GM12865 (cell line): ENCODE measurements around the gene STK39.

ENCODE experiments used
- DNase-seq: peaks from one replicate; pipeline ENCODE4 v3.0.0; 2010; ENCODE audit warnings: low read depth
- H3K4me3 ChIP-seq: 2 replicates; pipeline ENCODE4 v1.5.1; 2011; ENCODE audit warnings: mild to moderate bottlenecking, low read depth, low read length, control low read depth
- TF ChIP-seq, protein P1 (sequence below): IDR thresholded peaks from 2 replicates; pipeline ENCODE4 v1.5.1; 2011; ENCODE audit warnings: low read length, control low read depth, low read depth, inconsistent platforms; ENCODE audit not compliant: insufficient read depth; ENCODE audit errors: missing control alignments

The STK39 gene

GRCh38 chr2:167942366-167943081 lies 304.9 kb downstream of the STK39 start:
- no peak overlapping the region for H3K4me3 ChIP-seq
- no peak for DNase-seq
- TF ChIP-seq, protein P1, sequence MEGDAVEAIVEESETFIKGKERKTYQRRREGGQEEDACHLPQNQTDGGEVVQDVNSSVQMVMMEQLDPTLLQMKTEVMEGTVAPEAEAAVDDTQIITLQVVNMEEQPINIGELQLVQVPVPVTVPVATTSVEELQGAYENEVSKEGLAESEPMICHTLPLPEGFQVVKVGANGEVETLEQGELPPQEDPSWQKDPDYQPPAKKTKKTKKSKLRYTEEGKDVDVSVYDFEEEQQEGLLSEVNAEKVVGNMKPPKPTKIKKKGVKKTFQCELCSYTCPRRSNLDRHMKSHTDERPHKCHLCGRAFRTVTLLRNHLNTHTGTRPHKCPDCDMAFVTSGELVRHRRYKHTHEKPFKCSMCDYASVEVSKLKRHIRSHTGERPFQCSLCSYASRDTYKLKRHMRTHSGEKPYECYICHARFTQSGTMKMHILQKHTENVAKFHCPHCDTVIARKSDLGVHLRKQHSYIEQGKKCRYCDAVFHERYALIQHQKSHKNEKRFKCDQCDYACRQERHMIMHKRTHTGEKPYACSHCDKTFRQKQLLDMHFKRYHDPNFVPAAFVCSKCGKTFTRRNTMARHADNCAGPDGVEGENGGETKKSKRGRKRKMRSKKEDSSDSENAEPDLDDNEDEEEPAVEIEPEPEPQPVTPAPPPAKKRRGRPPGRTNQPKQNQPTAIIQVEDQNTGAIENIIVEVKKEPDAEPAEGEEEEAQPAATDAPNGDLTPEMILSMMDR = no peak

DNA sequence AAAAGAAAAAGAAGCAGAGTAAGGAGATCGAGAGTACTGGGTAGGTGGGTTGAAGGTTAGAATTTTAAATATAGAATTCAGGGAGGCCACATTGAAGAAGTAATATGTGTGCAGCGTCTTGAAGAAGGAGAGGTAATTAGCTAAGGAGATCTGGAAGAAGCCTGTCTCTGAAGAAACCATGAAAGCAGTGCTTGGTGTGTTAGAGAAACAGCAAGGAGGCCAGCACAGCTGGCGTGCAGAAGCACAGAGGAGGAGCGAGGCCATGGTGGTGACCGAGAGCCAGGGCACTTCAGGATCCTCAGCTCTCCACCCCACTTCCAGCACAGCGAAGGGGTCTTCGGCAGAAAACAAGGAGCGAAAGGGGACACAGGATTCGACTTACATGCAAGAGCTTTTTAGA lies 305.8 kb downstream of the STK39 start:
- no peak overlapping the region for H3K4me3 ChIP-seq
- TF ChIP-seq, protein P1 = no peak
- no peak for DNase-seq

GRCh38 chr2:167940734-167941507 lies 306.5 kb downstream of the STK39 start:
- TF ChIP-seq, protein P1 = no peak
- H3K4me3 ChIP-seq = no peak overlapping the region
- DNase-seq = no peak

- DNase-seq = no peak
- H3K4me3 ChIP-seq = no peak overlapping the region
- TF ChIP-seq, protein P1 = no peak
Measured at GRCh38 chr2:167940346-167940725, 307.1 kb downstream of the STK39 start.

DNA sequence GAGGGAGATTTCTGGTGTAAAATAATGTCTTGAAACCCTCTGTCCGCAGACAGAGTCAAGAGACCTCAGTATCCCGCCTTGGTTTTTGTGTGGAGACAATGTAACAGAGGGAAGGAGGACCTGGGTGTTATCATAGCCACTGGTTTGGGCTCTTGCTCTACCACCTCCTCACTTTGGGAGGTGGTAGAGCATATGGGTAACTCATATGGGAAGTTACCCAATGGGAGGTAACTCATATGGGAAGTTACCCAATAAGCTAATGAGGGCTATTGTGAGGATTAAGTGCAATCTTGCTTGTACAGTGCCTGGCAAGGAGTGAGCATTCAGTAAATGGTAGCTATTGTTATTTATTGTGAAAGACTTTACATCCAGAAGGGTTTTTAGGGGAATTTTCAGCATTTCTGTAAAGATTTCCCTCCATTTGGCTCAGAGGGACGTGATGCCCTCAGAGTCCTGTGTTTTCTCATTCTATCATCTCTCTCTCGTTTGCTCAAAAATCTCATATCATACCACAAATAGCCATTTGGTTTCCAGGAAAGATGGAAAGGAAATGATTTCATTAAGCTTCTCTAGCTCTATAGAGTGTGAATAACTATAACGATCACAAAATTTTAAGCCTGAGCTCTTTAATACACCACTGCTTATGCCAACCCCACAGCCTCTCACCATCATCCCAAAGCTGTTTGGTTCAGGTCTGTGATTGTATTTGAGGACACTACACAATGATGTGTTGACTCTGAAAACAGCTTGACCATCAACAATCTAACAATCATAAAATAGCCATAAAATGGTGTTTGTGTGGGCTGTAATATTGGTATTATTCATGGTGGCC lies 307.7 kb downstream of the STK39 start:
- TF ChIP-seq, protein P1 = no peak
- no peak for DNase-seq

GRCh38 chr2:167937403-167937802 lies 310.0 kb downstream of the STK39 start:
- DNase-seq = no peak
- no peak overlapping the region for H3K4me3 ChIP-seq
- TF ChIP-seq, protein P1 = no peak

More for the DNA sequence above, 307.7 kb downstream of the STK39 start:
- H3K4me3 ChIP-seq = no peak overlapping the region
